ENCODE data around the gene P2RY14.

The P2RY14 gene

GRCh38 chr3:151278230-151278629 lies at the start of gene P2RY14:
Gene P2RY14 (minus strand): TSS chr3:151278542. CDS start chr3:151214316, 64,226 bp downstream.
- DNase-seq = no peak

- DNase-seq = no peak
Observed at GRCh38 chr3:151327571-151328198, 49.3 kb upstream of the P2RY14 start.

GRCh38 chr3:151322511-151322910 lies 44.2 kb upstream of the P2RY14 start:
- no peak for DNase-seq

- no peak for DNase-seq
Observed at GRCh38 chr3:151321526-151321925, 43.2 kb upstream of the P2RY14 start.

- DNase-seq = no peak
Observed at GRCh38 chr3:151320131-151320530, 41.8 kb upstream of the P2RY14 start.

DNA sequence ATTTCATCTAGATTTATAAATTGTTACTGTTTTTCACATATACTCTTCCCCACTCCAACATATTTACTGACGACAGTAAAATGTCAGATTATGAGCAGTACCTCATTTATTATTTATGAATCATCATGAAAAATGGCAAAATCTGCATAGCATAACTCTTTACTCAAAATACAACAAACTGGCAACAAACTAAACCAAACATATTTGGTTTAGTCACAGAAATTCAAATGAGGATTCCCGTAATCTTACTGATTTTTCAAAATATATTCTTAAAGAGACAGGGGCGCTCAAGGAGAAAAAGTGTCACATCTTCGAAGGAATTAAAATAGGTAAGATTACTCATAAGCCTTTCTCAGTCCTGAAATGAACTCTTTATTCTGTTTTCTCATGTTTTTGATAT lies 41.3 kb upstream of the P2RY14 start:
- no peak for DNase-seq

DNA sequence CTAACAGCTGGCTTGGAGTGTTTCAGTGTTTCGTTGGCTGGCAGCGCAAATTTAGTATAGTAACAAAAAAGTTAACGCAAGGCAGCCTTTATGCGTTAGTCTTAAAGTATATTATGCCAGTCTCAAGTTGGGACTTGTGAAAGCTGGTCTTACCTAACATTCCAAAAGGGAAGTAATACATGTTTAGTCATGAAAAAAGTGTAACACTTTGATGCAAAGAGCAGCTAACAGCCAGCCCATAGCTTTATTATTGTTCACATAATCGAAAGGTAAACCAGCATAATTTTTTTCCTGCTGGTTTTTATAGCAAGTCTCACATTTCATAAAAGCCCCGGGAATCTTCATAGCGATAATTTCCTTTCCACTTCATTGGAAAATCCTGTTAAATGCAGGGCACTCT lies 40.6 kb upstream of the P2RY14 start:
- no peak for DNase-seq

GRCh38 chr3:151318313-151318712 lies 40.0 kb upstream of the P2RY14 start:
- no peak for DNase-seq

DNA sequence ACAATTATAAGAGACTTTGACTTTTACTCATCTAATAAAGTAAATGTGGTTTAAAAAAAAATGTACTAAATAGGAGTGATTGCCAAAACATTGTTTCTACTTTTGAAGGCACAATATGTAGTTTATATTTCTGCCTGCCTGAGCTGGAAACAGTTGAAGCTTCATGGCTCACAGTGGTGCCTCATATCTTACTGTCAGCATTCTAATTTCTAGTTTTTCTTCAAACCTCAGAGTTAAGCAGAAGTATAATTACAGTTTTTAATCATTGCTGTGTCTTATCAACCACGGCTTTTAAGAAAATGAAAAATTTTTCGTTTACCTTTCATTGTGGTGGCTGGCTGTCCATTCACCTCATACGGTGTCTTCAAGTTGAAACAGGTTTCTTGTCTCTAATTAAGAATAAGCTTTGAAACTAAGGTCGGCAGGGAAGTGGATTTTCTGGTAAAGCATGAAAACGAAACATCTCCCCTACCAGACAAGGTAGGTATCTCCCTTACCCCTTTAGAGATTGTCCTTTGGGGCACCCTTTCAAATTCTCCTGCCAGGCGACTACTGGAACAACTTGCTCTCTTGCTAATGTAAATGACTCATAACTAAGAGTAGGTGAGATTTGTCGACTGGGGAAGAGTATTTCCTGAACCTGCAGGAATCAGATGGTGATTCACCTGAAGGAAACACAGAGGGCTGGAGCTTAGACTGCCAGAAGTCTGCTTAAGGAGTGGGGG lies 38.1 kb upstream of the P2RY14 start, which contains the start of gene GPR87:
Gene GPR87, minus strand, starts transcription at position 554 of the 725 bp plus-strand sequence. CDS start 16,720 bp downstream, outside the sequence.
- no peak for DNase-seq

GRCh38 chr3:151315846-151316245 lies 37.5 kb upstream of the P2RY14 start:
- DNase-seq = no peak

DNA sequence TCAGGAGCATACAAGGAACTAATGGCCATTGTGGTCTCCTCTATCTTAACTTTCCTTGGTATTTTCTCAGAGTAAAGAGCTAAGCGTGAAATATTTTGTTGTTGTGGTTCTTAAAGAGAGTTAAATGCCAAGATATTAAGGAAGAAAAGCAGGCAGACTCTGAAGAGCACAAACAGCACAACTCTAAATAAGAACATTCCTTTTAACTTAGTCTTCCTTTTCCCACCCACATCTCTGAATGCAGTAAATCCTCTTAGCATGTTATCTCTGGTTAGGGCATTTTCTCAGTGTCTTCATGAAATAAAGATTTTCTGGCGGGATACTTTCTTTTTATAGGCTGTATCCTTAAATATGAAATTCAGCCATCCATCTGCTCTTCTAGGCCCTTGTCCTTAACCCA lies 36.8 kb upstream of the P2RY14 start:
- no peak for DNase-seq

DNA sequence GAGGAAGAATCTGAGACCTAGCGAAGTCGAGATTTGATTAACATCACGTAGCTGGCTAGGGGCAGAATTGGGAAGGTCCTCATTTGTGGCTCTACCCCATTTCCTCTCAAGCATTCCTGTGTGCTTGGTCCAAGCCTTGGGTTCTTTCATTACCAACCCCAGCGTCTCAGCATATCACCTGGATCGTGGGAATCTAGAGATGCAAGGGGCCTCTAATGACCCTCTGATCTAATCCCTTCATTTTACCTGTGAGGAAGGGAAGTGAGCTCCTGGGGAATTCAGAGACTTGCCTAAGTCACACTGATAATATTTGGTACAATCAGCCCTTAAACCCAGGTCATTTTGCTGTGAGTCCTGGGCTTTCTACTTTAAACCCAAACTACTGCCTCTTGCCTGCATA lies 36.3 kb upstream of the P2RY14 start:
- DNase-seq = no peak

DNA sequence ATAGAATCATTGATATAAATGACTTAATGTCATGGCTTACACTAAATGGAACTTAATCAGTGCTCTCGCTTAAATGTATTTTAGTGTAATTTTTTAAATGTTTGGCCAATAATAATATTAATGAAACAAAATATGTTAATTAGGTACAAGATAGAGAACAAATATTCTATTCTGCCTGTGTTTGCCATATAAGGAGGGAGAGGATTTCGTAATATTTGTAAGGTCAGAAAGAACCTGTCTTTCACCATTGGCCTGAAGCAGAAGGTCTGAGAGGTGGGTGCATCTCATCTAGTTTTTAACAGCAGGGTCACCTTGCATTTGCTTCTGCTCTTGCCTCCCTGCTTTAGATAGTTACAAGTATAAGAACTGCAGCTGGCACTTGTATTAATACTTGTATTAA lies 35.8 kb upstream of the P2RY14 start:
- DNase-seq = no peak

DNA sequence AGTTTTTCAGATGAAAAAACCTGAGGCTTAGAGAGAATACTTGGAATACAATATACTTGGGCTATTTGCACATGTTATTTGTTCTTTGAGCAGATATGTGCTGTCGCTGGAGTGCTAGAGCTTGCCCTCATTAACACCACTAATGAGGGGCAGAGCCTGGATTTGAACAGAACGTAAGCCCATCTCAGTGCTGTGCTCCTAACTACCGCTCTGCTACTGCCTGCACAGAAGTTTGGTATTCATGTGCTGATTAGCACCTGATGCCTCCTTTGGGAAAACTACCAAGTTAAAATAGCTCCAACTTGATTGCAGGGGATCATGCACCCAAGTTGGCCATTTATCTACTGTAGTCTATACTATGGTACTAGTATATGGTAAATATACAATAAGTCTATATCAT lies 34.6 kb upstream of the P2RY14 start:
- DNase-seq = no peak

GRCh38 chr3:151309566-151309965 lies 31.2 kb upstream of the P2RY14 start:
- DNase-seq = no peak

DNA sequence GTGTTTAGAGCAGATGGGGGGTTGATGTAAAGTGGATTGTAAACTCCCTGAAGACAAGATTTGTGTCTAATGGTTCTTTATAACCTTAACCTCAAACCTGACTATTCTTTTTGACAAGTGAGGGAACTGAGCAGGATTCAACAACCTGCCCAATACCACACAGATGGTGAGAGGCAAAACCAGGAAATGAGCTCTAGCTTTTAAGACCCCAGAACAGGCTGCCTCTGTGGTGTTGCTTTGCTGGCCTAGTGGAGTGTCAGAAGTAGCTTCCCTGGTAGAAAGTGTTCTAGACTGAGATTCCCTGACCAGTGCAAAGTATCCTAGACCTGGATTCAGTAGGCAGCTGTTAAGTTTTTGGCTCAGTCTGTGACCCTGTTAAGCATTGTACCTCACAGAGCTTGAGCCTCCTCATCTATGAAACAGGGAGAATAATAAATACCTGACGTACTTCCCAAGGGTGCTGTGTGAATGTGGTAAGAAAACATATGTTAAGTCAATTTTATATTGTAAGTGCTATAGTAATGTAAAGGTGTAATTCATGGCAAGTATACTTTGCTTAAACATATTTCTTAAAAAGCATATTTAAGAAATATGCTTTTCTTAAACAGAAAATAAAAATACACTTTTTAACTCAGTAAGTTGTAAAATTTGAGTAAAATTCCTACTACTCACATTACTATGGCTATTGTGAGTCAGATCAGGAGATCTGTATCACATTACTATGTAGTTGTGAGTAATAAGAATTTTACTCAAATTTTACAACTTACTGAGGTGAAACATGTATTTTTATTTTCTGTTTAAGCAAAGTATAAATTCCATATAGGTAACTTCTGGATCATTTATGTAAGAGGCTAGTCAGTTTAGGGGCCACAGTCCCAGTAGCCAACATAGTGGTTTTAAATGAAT lies 29.5 kb upstream of the P2RY14 start:
- no peak for DNase-seq

DNA sequence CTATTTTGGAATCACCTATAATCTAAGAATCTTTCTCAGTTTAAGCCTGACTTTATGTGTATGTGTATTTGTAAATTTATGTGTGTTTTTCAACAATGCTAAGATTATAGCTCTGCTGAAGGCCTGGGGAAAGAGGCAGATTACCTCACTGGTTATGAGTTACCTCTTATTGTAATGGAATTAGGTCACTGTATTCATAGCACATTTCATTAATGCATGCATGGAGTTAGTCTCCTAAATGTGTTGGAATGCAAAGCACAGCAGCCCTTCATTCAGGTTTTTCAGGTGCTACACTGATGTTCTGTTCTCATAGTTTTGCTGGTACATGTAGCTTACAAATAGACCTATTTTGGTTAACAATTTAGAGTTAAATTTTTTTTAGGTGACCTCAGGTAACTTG lies 28.8 kb upstream of the P2RY14 start:
- no peak for DNase-seq

GRCh38 chr3:151306168-151306810 lies 27.9 kb upstream of the P2RY14 start:
- DNase-seq = no peak

DNA sequence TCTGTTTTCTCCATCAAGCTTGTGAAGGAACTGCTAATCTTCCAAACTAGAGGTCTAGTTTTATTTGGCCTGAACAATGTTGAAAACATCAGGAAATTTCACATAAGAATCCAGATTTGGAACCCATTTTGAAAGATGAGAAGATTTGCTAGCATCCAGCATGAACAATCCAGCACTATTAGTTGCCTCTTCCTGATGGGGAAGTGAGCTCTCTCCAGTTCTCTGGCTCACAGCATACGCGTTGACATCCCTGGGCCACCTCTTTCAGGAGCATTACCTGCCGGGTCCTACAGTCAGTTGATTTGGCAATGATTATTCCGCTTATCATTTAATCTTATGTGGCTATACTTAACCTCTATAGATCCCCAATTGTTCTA lies 27.4 kb upstream of the P2RY14 start:
- no peak for DNase-seq

GRCh38 chr3:151305060-151305774 lies 26.9 kb upstream of the P2RY14 start:
- DNase-seq = no peak

- DNase-seq = no peak
Observed at GRCh38 chr3:151303751-151304150, 25.4 kb upstream of the P2RY14 start.

- no peak for DNase-seq
Observed at GRCh38 chr3:151301787-151302186, 23.4 kb upstream of the P2RY14 start.
